OCI-M1 (cell line): Measurements from ENCODE around the gene PDE4D.
"Not testable (repeated sequence)": the region's sequence is repeated elsewhere in the genome, so short reads cannot be mapped to it uniquely, and the experiment has no call there.

Experiments
- DNase-seq: peaks from one replicate; lab custom pipeline; 2025; lab: John Stamatoyannopoulos, UW

The PDE4D gene

DNA sequence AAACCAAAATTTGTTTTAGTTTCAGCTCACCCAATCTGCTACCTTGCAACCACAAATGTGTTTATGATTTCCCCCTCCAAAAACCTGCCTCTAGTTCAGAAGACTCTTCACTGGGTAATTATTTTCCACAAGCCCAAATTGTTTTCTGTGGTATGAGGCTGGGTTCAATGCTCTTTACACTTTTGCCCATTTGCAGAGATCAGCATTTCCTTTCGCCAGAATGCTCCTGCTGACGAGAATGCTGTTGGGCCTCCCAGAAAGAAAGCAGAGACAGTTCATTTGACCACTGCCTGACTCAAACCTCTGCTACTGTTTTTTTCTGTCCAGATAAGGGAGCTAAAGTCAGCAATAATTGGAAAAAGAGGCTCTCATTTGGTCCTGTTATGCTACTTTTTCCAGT lies 427.3 kb downstream of the PDE4D start:
- DNase-seq, result no peak

DNA sequence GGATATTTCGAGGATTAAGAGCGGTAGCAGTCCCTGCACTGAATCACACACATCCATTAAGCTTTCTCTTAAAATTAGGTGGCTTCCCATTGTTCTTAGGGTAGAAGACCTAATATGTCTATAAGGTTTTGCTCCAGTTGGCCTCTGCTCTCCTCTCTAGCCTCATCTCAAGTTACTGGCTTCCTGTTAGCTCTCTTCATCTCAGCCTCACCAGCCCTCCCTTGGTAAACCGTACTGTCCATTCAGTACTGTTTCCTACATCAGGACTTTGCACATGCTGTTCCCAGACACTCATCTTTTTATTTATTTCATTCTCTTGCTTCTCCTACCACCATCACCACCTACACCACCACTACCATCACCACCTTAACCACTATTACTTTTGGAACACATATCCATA lies 428.6 kb downstream of the PDE4D start:
- no peak for DNase-seq

DNA sequence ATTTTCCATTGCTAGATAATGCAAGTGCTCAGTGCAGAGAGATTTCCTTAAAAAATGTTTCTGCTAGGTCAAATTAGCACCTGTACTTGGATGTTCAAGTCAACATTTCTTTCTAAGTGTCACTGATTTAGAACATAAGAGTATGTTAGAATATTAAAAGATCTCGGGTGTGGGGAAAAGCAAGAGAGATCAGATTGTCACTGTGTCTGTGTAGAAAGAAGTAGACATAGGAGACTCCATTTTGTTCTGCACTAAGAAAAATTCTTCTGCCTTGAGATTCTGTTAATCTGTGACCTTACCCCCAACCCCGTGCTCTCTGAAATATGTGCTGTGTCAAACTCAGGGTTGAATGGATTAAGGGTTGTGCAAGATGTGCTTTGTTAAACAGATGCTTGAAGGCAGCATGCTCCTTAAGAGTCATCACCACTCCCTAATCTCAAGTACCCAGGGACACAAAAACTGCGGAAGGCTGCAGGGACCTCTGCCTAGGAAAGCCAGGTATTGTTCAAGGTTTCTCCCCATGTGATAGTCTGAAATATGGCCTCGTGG lies 429.8 kb downstream of the PDE4D start:
- DNase-seq, result not testable (repeated sequence)

DNA sequence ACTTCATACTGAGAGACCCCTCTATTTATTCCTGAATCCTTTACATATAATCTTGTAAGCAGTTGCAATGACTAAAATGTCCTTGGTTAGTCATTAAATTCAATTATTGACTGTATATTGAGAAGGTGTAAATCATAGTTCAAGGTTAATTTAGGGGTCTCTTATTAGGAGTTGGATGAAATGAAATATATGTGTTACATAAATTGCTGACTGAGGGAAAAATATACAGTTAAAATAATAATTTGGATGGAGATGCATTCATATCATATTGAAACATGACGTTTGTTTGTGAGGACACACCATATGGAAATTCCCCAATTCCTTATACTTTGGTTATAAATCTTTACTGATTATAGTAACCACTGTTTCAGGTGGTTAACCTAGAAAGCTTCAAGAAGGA lies 430.6 kb downstream of the PDE4D start:
- DNase-seq, result no peak

DNA sequence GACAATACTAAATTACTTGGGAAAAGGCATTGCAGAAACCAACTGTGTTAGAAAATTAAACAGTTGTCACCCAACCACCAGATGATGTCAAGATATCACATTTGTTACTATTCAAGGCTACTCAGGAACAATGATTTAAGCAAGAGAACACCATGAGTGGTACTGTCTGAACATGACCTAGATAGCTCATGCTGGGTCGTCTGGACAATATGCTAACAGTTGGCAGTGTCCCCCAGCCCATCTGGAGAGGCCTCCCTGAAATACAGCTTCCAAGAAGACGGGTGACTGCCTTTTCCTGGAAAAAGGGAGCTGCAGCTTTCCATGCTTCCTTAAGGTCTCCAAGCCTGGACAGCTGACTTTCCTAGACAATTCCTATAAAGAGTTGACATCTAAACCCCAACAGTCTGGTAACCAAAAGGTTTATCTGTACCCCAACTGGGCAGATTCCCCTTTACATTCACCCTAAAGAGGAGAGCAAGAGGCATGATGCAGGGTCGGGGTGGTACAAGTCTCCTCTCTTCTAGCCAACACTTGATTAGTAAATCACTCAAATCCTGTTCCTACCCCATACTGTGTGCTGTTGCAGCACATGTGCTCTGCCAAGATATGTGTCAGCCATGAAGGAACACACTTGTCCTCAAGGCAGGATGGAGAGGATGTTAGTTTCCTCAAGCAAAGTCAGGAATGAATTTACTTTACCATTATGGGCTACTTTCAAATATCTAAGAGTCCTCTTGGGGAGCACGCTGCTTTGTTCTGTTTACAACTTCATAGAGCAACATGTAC lies 433.0 kb downstream of the PDE4D start:
- DNase-seq, result no peak

DNA sequence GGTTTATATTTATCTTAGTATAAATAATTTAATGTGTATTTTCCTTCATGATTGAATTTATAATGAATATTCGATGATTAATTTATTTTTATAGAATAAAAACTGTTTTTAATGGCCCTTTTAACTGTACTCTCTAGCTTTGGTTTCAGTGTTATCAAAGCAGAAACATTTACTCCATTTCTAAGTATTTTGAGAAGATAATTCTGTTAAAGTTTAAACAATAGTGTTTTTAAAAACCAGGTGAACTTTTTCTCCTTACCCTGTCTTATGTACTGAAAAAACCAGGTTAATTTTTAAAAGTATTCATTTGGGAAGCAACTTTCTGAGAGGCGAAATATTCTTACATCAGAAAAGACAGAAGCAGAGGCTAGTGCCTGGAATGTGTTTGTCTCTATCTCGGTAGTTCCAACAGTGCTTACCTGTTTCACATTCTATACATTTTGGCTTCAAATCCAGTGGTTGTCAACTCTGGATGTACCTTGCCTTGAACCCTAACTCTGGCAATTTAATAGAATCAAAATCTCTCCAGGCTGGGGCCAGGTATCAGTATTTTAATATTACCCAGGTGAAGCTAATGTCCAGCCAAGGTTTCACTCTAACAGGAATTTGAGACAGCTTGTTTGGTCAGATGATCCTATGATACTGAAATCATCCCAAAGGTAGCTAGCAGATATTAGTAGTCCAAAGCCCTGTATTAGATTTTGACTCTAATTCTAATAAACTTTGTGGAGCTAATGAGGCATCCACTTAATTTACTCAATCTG lies 434.4 kb downstream of the PDE4D start:
- no peak for DNase-seq

DNA sequence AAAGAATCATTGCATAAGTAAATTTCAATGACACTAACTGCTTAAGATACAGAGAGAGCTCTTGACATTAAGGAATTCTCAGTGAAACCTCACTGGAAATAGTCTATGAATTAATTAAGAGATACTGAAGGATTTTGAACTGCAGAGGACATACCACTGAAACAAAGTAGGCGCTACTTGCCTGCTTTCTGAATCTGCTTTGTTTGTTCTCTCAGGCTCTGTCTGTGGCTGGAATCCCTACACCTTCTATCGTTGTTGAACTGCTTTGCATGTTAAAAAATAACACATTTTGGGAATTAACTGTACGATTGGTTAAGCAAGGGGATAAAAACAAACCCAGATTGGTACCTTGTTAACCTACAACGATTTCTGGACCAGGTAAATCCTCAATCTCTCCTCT lies 435.2 kb downstream of the PDE4D start:
- no peak for DNase-seq

DNA sequence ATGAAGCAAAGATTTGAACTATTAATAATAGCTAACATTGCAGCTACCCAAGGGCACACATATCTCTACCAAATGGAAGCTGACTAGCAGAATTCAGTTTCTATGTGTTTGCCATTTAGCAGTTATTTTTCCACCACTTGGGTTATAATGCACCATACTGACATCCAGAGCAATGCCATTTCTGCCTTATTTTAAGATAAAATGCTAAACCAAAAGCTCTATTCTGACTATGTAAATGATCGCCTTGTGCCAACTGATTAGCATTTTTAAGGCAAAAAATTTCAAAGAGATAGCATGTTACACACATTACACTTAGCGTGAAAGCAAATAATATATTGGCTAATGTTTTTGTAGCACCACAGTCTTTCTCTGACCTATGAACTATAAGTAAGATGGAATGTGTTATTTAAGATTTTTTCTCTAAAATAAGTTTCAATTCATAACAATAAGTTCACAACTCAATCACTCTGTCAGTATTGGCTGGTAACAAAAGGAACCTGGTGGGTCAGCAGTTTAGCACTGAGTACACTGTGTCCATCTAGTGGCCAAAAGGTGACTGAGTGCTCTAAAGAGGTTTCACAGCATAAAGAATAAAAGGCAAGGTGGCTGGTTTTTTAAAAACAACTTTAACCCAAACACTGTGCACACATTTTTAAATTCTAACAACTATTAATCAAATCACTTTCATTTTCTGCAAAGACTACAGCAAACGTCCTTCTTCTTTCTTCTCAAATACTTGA lies 443.5 kb downstream of the PDE4D start:
- peak; percentile 30 for DNase-seq

DNA sequence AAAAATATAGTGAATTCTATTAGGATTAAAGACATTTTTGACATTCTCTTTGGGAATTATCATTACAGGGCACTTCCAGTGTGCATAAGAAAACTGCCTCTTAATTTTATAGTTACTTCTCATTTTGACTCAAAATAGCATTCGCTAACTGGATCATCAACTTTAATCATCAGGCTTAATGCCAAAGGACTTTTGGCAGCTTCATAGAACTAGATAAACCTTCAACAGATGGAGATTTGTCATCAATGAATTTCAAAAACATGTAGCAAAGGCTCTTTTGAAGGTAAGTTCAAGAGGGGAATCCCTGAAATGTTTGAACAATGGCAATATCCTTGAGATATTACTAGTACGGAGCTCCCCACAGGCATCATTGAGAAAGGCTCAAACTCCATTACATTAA lies 447.2 kb downstream of the PDE4D start:
- DNase-seq, result no peak

DNA sequence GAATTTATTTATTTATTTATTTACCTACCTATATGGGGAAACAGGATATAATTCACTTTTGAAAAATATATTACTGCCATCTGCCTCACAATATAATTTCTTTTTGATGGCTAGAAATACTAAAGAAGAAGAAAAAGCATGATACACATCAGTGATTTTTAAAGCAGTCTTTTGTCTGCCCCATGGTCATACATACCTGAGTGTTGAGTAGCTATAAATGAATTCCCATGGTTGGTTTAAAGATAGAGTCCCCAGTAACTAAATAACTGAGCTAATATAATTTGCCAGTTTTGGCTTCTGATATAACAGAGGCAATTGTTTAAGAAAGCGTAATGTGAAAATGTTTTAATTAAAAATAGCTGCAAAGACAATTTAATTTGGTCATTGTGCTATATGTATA lies 447.8 kb downstream of the PDE4D start:
- no peak for DNase-seq

DNA sequence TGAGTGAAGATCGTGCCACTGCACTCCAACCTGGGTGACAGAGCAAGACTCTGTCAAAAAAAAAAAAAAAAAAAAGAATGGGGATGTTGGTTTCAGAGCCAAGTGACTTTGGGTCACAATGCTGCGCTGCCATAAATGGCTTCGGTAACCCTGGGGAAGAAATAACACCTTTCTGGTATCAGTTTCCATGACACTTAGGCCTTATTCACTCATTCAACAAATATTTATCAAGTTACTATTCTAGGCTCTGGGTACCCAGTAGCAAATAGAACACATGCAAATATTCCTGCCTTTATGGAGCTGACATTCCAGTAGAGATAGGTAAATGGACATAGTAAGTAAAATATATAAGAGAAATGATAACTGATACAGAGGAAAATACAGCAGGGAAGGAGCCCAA lies 454.2 kb downstream of the PDE4D start:
- DNase-seq, result no peak

DNA sequence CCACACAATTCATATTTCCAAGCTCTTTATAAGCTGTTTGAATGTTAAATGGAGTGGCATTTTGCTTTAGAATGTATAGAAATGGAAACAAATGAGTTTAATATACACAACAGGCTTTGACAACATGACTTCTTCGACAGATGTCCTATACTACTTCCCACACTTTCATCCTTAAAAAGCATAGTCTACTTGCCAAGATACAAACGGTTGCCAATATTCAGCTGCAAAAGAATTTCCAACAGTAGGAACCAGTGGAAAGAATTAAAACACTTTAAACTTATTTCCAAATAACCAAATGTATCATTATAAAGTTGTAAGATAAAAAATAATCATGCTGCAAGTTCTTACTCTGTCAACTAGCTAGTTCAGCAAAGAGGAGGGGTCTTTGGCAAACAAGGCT lies 456.4 kb downstream of the PDE4D start:
- no peak for DNase-seq

DNA sequence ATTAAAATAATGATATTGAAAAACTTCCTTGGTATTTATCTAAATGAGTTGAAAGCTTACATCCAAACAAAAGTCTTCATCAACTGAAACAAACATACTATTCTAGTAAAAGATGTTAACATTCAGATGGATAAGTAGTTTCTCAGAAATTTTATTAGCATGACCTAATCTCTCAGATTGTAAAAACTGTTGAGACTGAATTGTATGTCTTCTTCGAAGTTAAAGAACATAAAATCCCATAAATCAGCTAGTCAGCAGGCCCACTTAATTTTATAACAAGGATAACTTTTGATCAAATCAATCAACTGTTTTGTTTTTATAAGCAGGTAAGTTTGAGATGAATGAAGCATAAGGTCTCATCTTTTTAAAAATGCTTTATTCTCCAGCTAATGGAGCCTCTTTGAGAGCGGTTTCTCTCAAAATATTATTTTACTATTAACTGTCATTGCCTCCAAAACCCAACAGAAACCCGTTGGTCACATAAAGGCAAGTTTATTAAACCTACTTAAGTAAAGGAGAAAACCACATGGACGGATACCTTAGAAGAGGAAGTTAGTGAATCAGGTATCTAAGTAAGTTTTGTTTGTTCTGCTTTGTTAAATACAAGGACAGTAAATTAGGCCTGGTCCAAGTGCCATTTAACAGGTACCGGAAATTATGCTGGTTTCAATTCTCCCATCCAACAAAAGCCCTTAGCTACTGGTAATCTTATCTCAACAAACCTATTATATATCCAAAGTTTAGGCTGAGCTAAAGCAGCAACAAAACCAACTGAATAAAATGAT lies 457.0 kb downstream of the PDE4D start:
- no peak for DNase-seq

DNA sequence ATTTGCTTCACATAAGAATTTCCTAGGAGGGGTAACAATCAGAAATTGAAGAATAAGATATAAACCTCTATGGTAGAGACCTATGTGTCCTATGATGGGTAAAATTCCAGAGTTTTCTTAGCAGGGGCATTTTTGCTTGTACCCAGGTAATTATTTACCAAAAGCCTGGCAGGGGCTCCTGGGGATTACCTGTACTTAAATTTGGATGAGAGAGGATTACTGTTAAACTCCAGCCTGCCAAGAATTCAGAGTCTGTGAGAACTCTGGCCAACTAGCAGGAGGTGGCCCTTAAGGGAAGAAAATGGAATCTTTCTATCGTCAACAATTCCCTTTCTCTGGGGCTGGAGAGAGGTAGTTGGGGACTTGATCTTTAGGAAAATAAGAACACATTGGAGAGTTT lies 460.4 kb downstream of the PDE4D start:
- no peak for DNase-seq

DNA sequence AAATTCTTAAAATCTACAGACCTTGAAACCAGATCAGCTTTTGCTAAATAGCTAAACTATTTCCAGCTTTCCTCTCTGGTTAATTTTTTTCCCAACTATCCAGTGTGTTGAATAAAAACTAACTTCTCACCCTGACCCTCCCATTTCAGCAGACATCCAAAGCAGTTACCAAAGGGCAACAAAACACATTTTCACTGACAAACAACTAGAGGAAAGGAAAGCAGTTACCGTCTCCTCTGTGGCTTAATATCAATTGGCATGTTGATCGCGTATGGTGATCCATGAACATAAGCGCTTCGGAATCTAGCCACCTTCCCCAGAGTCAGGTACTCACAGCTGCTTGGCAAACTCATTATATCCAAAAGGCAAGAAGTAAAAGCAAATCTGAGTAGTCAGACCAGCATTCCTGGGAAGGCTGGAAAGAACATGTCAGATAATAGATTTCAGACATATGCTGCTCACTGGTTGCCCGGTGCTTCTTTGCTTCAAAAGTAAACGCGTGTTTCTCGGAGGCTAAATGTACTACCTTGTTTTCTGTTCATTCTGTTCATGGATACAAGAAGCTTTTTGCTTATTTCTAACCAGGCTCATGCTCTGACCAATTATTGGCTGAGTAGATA lies 463.4 kb downstream of the PDE4D start:
- no peak for DNase-seq

DNA sequence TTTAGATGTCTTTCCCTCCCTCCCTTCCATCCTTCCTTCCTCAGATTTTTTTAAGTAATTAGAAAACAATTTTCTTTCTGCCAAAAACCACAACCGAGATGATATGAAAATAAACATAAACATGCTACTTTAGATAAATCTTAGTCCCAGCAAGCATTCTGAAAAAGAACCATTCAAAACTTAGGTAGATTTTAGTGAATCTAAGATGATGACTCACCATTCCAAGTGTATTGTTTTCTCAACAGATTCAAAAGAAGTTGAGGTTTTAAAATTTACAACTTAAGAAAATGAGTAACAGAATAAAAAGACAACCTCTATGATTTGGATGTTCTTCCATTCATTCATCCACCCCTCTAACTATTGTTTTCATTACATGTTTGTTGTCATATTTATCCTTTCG lies 465.1 kb downstream of the PDE4D start:
- DNase-seq, result no peak

DNA sequence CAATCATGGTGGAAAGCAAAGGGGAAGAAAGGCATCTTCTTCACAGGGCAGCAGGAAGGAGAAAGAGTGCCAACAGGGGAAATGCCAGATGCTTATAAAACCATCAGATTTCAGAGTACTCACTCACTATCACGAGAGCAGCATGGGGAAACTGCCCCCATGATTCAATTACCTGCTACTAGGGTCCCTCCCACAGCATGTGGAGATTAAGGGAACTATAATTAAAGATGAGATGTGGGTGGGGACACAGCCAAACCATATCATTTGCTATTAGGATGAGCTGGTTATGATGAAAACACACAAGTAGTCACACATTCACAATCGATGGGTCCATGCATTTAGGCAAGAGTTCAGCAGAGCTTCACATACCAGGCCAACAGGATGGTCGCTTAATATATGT lies 469.0 kb downstream of the PDE4D start:
- DNase-seq, result no peak

DNA sequence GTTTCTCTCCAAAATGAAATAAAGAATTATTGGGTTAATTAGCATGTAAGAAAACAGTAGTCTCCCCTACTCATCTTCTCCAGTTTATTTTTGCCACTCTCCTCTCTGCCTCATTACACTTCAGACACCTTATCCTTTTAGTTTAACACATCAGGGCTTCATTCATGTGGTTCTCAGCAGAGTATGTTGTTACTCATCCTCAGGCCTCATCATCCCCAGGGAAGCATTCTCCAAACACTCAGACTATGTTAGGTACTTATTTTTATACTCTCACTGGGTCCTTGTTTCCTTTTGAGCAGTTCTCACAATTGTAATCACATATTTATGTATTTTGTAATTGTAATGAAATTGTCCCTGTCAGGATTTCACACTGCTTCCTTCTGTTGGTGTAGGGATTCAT lies 470.5 kb downstream of the PDE4D start:
- DNase-seq, result no peak

DNA sequence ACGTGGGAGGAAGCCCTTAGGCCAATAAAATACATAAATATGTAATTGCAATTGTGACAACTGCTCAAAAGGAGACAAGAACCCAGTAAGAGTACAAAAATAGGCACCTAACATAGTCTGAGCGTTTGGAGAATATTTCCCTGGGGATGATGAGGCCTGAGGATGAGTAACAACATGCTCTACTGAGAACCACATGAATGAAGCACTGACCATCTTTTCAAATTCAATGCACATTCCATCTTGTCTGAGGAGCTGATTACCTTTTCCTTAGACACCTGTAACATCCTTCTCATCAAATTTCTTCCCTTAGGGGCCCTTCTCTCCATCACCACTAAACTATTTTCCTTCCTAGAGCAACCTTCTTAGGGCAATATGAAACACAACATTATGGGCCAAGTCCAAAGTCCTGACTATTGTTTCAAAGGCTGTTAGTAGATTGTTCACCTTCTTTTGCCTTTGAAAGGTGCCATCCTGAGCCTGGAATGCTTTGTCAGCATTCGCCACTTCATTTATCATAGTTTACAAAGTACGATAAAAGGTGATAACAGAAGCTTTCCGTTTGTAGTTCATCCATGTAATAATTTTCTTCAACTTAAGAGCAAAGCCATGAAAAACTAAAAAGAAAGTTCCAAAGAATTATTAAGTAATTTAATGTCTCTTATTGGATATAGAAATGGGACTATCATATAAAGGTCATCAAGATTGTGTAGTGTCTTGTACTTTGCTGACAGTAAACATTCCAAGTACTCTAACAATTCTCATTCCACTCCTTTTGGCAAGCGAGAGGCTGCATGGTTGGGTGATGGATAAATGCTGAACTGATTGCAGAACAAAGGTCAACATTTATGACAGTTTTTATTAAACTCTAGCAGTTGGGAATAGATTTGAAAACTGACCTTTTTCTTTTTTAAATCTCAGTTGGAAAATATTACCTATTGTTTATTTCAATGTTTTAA lies 471.3 kb downstream of the PDE4D start:
- DNase-seq, result no peak

DNA sequence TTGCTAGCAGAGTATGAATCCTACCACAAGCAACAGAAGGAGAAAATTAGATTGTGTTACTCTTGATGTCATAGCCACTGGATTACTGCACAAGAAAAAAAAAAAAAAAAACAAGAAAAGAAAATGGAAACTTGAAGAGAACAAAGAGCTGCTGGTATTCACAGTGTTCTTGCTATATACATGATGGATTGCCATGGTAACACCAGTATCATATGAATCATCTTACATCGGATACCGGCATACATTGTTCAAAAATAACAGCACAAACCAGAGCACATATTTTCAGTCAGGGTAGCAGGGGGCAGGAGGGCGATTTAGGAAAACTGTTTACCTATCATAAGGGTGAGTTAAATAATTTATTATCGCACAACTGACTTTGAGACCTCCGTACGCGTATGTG lies 472.9 kb downstream of the PDE4D start:
- DNase-seq, result no peak
